ENCODE results near the gene SPTLC1. TPM values are rescaled to one million over a fixed set of nuclear protein-coding genes. Genes with fewer than 3 reads are reported as not detected.

Gene SPTLC1
- total and polyA plus RNA-seq, 11 donors: 10.6 to 41.0 (median 22.1) TPM

GRCh38 chr9:92047500-92047899 lies 67.7 kb downstream of the SPTLC1 start:
- DNase-seq (no peak), ATAC-seq (no peak)
- WGBS, 4 donors: 96 to 97% (median 96%) methylated on average over 3 of the region's 3 CpGs
- Histone ChIP-seq H3K27ac (no peak overlapping the region), H3K4me3 (no peak overlapping the region), H3K36me3 (peaks cover 0 to 92% (median 76%) of the 10 kb centered on the region in 9 donors), H3K27me3 (no peaks in the 10 kb centered on the region), H3K9me3 (peaks cover 0 to 13% (median 0%) of the 10 kb centered on the region in 12 donors), H3K4me1 (no peaks in the 10 kb centered on the region)
- TF ChIP-seq CTCF (IDR thresholded peaks at IDR 0.05) (no peak), POLR2A (IDR thresholded peaks at IDR 0.05) (no peak)
- intact Hi-C loops (cut with DNase I): no loop called here

GRCh38 chr9:92046676-92047075 lies 68.5 kb downstream of the SPTLC1 start:
- TF ChIP-seq CTCF (IDR thresholded peaks at IDR 0.05) (no peak), POLR2A (IDR thresholded peaks at IDR 0.05) (no peak)

GRCh38 chr9:92044936-92045335 lies 70.3 kb downstream of the SPTLC1 start:
- 91 to 96% (median 93%) methylated on average over 2 of the region's 2 CpGs for WGBS, 4 donors
- Histone ChIP-seq H3K27me3 (no peaks in the 10 kb centered on the region), H3K9me3 (peaks cover 0 to 29% (median 10%) of the 10 kb centered on the region in 12 donors), H3K4me3 (no peak overlapping the region), H3K27ac (no peak overlapping the region), H3K36me3 (peaks cover 0 to 93% (median 85%) of the 10 kb centered on the region in 9 donors), H3K4me1 (no peaks in the 10 kb centered on the region)
- ATAC-seq: no peak
- intact Hi-C loops (cut with DNase I): no loop called here
- TF ChIP-seq CTCF (IDR thresholded peaks at IDR 0.05) (no peak), POLR2A (IDR thresholded peaks at IDR 0.05) (no peak)
- DNase-seq: no peak

More at GRCh38 chr9:92046676-92047075, 68.5 kb downstream of the SPTLC1 start:
- Histone ChIP-seq H3K9me3 (peaks cover 0 to 19% (median 7%) of the 10 kb centered on the region in 12 donors), H3K4me1 (no peaks in the 10 kb centered on the region), H3K27ac (no peak overlapping the region), H3K36me3 (peaks cover 0 to 92% (median 85%) of the 10 kb centered on the region in 9 donors), H3K4me3 (no peak overlapping the region), H3K27me3 (no peaks in the 10 kb centered on the region)
- intact Hi-C loops (cut with DNase I): no loop called here
- ATAC-seq (no peak), DNase-seq (no peak)
- WGBS, 4 donors: 68 to 91% (median 70%) methylated on average over 3 of the region's 3 CpGs

- intact Hi-C loops (cut with DNase I): no loop called here
- no peak for TF ChIP-seq POLR2A (IDR thresholded peaks at IDR 0.05)
- no peak for TF ChIP-seq CTCF (IDR thresholded peaks at IDR 0.05)
- 75 to 79% (median 76%) methylated on average over 3 of the region's 3 CpGs for WGBS, 4 donors
Observed at GRCh38 chr9:92043002-92043401, 72.2 kb downstream of the SPTLC1 start.

More at GRCh38 chr9:92043002-92043401, 72.2 kb downstream of the SPTLC1 start:
- H3K36me3 ChIP-seq: peaks cover 0 to 82% (median 74%) of the 10 kb centered on the region in 9 donors
- H3K4me1 ChIP-seq: no peaks in the 10 kb centered on the region
- H3K4me3 ChIP-seq: no peak overlapping the region
- no peaks in the 10 kb centered on the region for H3K27me3 ChIP-seq
- no peak for DNase-seq
- peaks cover 0 to 29% (median 10%) of the 10 kb centered on the region in 12 donors for H3K9me3 ChIP-seq
- no peak for ATAC-seq
- no peak overlapping the region for H3K27ac ChIP-seq
